GM06990 (cell line): ENCODE results near the gene PELI2.

Experiments
- DNase-seq: peaks from one replicate; pipeline ENCODE4 v3.0.0-alpha.2; 2011; ENCODE audit not compliant: insufficient read length; ENCODE audit errors: extremely low read depth
- H3K27me3 ChIP-seq: replicated peaks from 2 replicates; pipeline ENCODE4 v1.6.0; 2011; ENCODE audit warnings: low read length; ENCODE audit not compliant: control insufficient read depth, insufficient read depth
- H3K36me3 ChIP-seq: 2 replicates; pipeline ENCODE4 v1.5.1; 2011; ENCODE audit warnings: low read length; ENCODE audit not compliant: control insufficient read depth, insufficient read depth
- H3K4me3 ChIP-seq: replicated peaks from 2 replicates; pipeline ENCODE4 v1.5.1; 2011; ENCODE audit warnings: low read depth, mild to moderate bottlenecking, control low read depth, low read length
- TF ChIP-seq, protein P1 (sequence below): IDR thresholded peaks from 2 replicates; pipeline ENCODE4 v1.5.1; 2011; ENCODE audit warnings: low read length, control low read depth, mild to moderate bottlenecking, inconsistent platforms; ENCODE audit not compliant: insufficient read depth, poor library complexity, severe bottlenecking

Gene PELI2

DNA sequence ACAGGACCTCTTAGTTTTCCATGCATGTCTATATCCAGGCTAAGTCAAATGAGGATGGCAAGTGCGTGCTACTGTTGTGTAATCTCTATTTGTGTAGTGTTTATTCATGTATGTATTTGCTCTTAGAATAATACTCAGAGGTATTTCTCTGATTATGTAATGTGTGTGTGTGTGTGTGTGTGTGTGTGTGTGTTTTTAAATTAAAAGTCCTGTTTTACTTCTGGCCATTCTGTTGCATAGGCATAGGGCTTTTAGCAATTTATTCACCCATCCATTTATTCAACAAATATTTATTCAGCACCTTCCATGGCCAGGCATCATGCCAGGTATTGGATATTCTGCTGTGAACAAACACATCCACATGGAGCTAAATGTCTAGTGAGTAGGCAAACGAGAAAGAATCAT is 63.5 kb downstream of the PELI2 start:
- Histone ChIP-seq H3K36me3 (no peaks in the 10 kb centered on the region), H3K27me3 (no peaks in the 10 kb centered on the region; the same call in 1 of the 2 replicates), H3K4me3 (no peak overlapping the region)
- no peak for DNase-seq
- TF ChIP-seq, protein P1, sequence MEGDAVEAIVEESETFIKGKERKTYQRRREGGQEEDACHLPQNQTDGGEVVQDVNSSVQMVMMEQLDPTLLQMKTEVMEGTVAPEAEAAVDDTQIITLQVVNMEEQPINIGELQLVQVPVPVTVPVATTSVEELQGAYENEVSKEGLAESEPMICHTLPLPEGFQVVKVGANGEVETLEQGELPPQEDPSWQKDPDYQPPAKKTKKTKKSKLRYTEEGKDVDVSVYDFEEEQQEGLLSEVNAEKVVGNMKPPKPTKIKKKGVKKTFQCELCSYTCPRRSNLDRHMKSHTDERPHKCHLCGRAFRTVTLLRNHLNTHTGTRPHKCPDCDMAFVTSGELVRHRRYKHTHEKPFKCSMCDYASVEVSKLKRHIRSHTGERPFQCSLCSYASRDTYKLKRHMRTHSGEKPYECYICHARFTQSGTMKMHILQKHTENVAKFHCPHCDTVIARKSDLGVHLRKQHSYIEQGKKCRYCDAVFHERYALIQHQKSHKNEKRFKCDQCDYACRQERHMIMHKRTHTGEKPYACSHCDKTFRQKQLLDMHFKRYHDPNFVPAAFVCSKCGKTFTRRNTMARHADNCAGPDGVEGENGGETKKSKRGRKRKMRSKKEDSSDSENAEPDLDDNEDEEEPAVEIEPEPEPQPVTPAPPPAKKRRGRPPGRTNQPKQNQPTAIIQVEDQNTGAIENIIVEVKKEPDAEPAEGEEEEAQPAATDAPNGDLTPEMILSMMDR = no peak

DNA sequence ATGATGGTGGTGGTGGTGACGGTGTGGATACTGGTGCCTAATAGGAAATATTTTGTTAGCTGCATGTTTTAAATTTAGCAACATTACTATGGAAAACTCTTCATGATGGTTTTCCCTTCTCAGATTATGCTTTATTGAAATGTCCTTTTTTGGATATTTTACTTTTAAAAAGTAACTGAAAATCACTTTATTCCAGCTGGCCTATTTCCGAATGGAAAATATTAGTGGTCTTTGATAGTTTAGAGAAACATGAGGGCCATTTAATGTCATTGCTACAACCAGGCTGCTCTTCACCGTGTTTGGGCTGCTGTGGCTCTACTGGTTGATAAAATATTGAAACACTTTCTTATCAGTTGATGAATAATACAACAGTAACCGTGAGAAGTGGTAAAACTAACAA is 64.2 kb downstream of the PELI2 start:
- TF ChIP-seq, protein P1 = no peak
- no peaks in the 10 kb centered on the region for H3K36me3 ChIP-seq
- DNase-seq = no peak
- H3K27me3 ChIP-seq = no peaks in the 10 kb centered on the region; the same call in 1 of the 2 replicates
- no peak overlapping the region for H3K4me3 ChIP-seq

DNA sequence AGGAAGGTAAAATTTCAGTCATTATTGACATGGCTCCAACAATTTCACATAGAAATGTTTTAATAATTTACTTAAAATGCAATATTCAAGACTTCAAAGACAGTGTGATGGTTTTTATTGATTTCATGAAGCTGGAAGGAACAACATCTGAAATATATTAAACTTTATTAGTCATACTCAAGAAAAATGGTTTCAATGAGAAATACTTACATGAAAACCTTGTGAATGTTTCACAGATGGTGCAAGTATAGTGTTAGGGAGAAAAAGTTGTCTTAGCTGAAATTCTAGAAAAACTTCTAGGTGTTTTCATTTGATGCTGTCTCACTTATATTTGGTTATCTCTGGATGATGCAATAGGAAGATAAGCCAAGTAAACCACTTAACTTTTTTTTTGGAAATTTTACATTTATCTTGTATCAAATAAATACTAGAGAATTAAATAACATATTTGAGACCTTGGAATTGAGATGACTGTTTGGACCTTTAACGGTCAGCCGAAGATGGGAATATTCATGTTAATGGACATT is 65.5 kb downstream of the PELI2 start:
- H3K36me3 ChIP-seq = no peaks in the 10 kb centered on the region
- no peaks in the 10 kb centered on the region for H3K27me3 ChIP-seq
- no peak overlapping the region for H3K4me3 ChIP-seq
- no peak for DNase-seq
- TF ChIP-seq, protein P1 = no peak

DNA sequence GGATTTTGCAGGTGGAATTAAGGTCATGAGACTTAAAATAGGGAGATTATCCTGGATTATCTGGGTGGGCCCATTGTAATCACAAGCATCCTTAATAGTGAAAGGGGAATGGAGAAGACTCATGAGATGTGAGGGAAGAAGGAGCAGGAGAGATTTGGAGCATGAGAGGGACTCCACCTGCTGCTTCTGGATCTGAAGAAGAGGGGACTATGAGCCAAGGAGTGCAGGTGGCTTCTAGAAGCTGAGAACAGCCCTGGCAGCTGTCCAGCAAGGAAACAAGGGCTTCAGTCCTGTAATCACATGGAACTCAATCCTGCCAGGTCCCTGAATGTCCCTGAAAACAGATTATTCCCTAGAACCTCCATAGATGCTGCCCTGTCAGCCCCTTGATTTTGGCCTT is 67.8 kb downstream of the PELI2 start:
- Histone ChIP-seq H3K36me3 (no peaks in the 10 kb centered on the region), H3K27me3 (no peaks in the 10 kb centered on the region), H3K4me3 (no peak overlapping the region)
- TF ChIP-seq, protein P1 = no peak
- no peak for DNase-seq

DNA sequence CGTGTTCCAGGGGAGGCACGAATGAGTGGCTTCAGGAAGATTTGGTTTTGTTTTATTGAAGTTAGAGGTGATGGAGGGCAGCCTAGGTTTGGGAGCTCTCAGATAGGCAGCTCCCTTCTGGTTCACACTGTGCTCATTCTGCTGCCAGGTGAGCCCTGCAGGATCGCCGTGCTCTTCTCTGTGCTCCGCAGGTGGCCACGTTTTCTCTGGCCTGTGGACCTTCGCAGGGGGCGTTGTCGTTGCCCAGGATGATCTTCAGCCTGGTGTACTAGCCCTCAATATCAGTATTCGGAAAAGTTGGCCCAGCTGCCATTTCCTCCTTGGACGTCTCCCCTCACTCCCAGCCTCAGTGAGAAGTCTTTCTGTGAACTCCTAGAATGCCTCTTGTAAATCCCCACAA is 69.5 kb downstream of the PELI2 start:
- Histone ChIP-seq H3K36me3 (no peaks in the 10 kb centered on the region), H3K4me3 (no peak overlapping the region), H3K27me3 (no peaks in the 10 kb centered on the region)
- DNase-seq = no peak
- TF ChIP-seq, protein P1 = no peak

DNA sequence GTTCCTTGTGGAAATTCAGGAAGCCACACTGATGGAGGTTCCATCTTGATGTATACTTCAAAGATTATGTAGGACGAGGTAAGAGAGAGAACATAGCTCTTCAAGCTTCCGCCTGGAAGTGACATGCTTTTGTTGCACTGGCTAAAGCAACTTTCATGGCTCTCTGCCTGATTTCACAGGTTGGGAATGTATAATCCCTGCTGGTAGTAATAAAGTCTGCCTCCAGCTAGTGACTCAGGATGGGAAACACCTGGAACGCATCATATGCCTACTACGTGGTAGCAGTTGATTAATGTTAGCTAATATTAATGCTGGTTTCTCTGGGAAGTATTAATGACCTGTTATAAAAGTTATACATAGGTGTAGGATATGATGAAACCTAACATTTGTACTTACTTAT is 71.1 kb downstream of the PELI2 start:
- TF ChIP-seq, protein P1 = no peak
- no peak for DNase-seq
- Histone ChIP-seq H3K27me3 (no peaks in the 10 kb centered on the region), H3K36me3 (no peaks in the 10 kb centered on the region), H3K4me3 (no peak overlapping the region)
